Neural cell (in vitro differentiated cells): Measurements from ENCODE around the gene COQ4. TPM values are rescaled to one million over a fixed set of nuclear protein-coding genes. Genes with fewer than 3 reads are reported as not detected.

Experiments
- H2AFZ ChIP-seq: fragments of 200-600, 300-800 bp; sonication (generic), shearing (Covaris generic); 2 replicates; pipeline ENCODE4 v1.6.0; 2014; ENCODE audit warnings: low read depth, mild to moderate bottlenecking, antibody characterized with exemption, low read length, moderate library complexity
- H3F3A ChIP-seq: fragments of 200-600 bp; shearing (Covaris generic); 2 replicates; pipeline ENCODE4 v1.6.1; 2016; ENCODE audit warnings: mild to moderate bottlenecking, moderate library complexity, mixed read lengths, antibody characterized with exemption, low read length; ENCODE audit not compliant: insufficient read depth, poor library complexity, severe bottlenecking
- H3K27ac ChIP-seq: fragments of 200-600, 300-800 bp; sonication (generic), shearing (Covaris generic); 2 replicates; pipeline ENCODE4 v1.5.1; 2014; ENCODE audit warnings: mild to moderate bottlenecking, low read length, moderate library complexity
- H3K27me3 ChIP-seq: fragments of 300-800, 200-600 bp; sonication (generic), shearing (Covaris generic); 2 replicates; pipeline ENCODE4 v1.6.0; 2014; ENCODE audit warnings: mild to moderate bottlenecking, low read depth, low read length, moderate library complexity; ENCODE audit not compliant: insufficient read depth
- H3K36me3 ChIP-seq: fragments of 300-800, 200-600 bp; sonication (generic), shearing (Covaris generic); 2 replicates; pipeline ENCODE4 v1.5.1; 2014; ENCODE audit warnings: mild to moderate bottlenecking, antibody characterized with exemption, low read length, moderate library complexity; ENCODE audit not compliant: insufficient read depth
- H3K4me2 ChIP-seq: fragments of 300-800, 200-600 bp; sonication (generic), shearing (Covaris generic); 2 replicates; pipeline ENCODE4 v1.6.0; 2014; ENCODE audit warnings: mild to moderate bottlenecking, low read length
- H3K4me3 ChIP-seq: fragments of 300-800, 200-600 bp; sonication (generic), shearing (Covaris generic); 2 replicates; pipeline ENCODE4 v1.5.1; 2014; ENCODE audit warnings: mild to moderate bottlenecking, low read length, moderate library complexity
- H3K79me2 ChIP-seq: fragments of 200-600 bp; shearing (Covaris generic); replicated peaks from 2 replicates; pipeline ENCODE4 v1.6.0; 2014; ENCODE audit warnings: mild to moderate bottlenecking, low read length, moderate library complexity; ENCODE audit not compliant: insufficient read depth
- H3K9ac ChIP-seq: fragments of 300-800, 200-600 bp; sonication (generic), shearing (Covaris generic); 2 replicates; pipeline ENCODE4 v1.6.1; 2016; ENCODE audit warnings: mild to moderate bottlenecking, low read length, mixed read lengths
- H3K9me2 ChIP-seq: fragments of 200-600 bp; shearing (Covaris generic); 2 replicates; pipeline ENCODE4 v1.6.1; 2016; ENCODE audit warnings: mild to moderate bottlenecking, low read length, mixed read lengths; ENCODE audit not compliant: insufficient read depth
- H3K9me3 ChIP-seq: fragments of 200-600, 300-800 bp; sonication (generic), shearing (Covaris generic); 2 replicates; pipeline ENCODE4 v1.6.1; 2016; ENCODE audit warnings: mild to moderate bottlenecking, mixed run types, low read length, moderate library complexity, mixed read lengths
- H4K20me1 ChIP-seq: fragments of 200-600 bp; shearing (Covaris generic); 2 replicates; pipeline ENCODE4 v1.6.1; 2016; ENCODE audit warnings: mild to moderate bottlenecking, mixed run types; ENCODE audit not compliant: insufficient read depth
- CTCF ChIP-seq: fragments of 450-650 bp; IDR thresholded peaks from 2 replicates; pipeline ENCODE4 v1.5.1; 2014; ENCODE audit warnings: antibody characterized with exemption, mild to moderate bottlenecking, moderate library complexity; ENCODE audit not compliant: poor library complexity, severe bottlenecking
- EP300 ChIP-seq: fragments of 450-650 bp; conservative IDR thresholded peaks from 2 replicates; pipeline ENCODE4 v1.6.1; 2014; ENCODE audit warnings: antibody characterized with exemption, mild to moderate bottlenecking, moderate library complexity; ENCODE audit not compliant: poor library complexity, severe bottlenecking
- POLR2AphosphoS5 ChIP-seq: IDR thresholded peaks from 2 replicates; pipeline ENCODE4 v1.6.1; 2012
- REST ChIP-seq: IDR thresholded peaks from 2 replicates; pipeline ENCODE4 v1.6.1; 2012; ENCODE audit warnings: borderline replicate concordance
- SMC3 ChIP-seq: fragments of 450-650 bp; conservative IDR thresholded peaks from 2 replicates; pipeline ENCODE4 v1.6.1; 2014; ENCODE audit warnings: antibody characterized with exemption, mild to moderate bottlenecking, moderate library complexity; ENCODE audit not compliant: poor library complexity
- TAF1 ChIP-seq: IDR thresholded peaks from 2 replicates; pipeline ENCODE4 v1.6.1; 2012; ENCODE audit warnings: low read depth
- polyA plus RNA-seq: library from polyadenylated mRNA; depleted of rRNA; stranded (reverse); fragments of >200 nt; gene quantifications from 2 replicates; pipeline ENCODE4 v1.2.3, GENCODE V29; 2014

COQ4 gene
- polyA plus RNA-seq, 1 donor from 2014 or later, result 108 TPM

GRCh38 chr9:128304971-128305288 is 17.7 kb upstream of the COQ4 start:
- Histone ChIP-seq H3K4me2 (no peak overlapping the region), H3K9me2 (no peaks in the 10 kb centered on the region), H3K4me3 (no peak overlapping the region), H3K36me3 (no peaks in the 10 kb centered on the region), H2AFZ (no peak overlapping the region), H3K9me3 (no peaks in the 10 kb centered on the region), H3K79me2 (no peaks in the 10 kb centered on the region), H3F3A (no peaks in the 10 kb centered on the region), H3K27ac (no peak overlapping the region), H3K27me3 (no peaks in the 10 kb centered on the region), H4K20me1 (no peaks in the 10 kb centered on the region), H3K9ac (no peak overlapping the region)
- TF ChIP-seq CTCF, result no peak
- no peak for TF ChIP-seq REST

GRCh38 chr9:128309551-128309950 is 13.1 kb upstream of the COQ4 start:
- no peak overlapping the region for H3K4me2 ChIP-seq
- H3K27me3 ChIP-seq, result no peaks in the 10 kb centered on the region
- no peaks in the 10 kb centered on the region for H3F3A ChIP-seq
- H2AFZ ChIP-seq, result no peak overlapping the region
- no peak overlapping the region for H3K9ac ChIP-seq
- no peak for TF ChIP-seq TAF1
- no peak for TF ChIP-seq SMC3
- TF ChIP-seq EP300, result no peak
- no peak for TF ChIP-seq REST
- no peak for TF ChIP-seq POLR2AphosphoS5
- H3K27ac ChIP-seq, result no peak overlapping the region
- no peak overlapping the region for H3K4me3 ChIP-seq
- H3K79me2 ChIP-seq, result no peaks in the 10 kb centered on the region
- H4K20me1 ChIP-seq, result no peaks in the 10 kb centered on the region
- no peaks in the 10 kb centered on the region for H3K36me3 ChIP-seq
- no peaks in the 10 kb centered on the region for H3K9me2 ChIP-seq
- H3K9me3 ChIP-seq, result no peaks in the 10 kb centered on the region
